Measurements from ENCODE around the gene C2orf42.

DNA sequence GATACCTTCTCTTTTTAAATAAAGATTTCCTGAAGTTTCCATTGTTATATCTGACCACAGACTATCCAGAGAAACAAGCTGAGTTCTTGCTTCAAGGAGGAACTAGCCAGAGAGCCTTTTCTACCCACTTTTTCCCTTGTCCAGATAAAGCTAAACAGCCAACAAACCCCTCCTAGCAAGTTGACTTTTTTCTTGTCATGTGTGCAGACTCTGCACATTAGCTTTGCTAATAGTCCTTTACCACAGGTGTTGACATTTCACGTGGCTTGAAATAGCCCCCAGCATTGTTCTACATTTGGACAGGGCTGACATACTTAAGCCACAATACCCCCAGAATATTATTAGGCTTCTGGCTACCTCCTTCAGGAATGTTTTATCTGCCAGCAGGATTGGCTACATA, 62.8 kb downstream of the C2orf42 start:
- TF ChIP-seq, protein P1, sequence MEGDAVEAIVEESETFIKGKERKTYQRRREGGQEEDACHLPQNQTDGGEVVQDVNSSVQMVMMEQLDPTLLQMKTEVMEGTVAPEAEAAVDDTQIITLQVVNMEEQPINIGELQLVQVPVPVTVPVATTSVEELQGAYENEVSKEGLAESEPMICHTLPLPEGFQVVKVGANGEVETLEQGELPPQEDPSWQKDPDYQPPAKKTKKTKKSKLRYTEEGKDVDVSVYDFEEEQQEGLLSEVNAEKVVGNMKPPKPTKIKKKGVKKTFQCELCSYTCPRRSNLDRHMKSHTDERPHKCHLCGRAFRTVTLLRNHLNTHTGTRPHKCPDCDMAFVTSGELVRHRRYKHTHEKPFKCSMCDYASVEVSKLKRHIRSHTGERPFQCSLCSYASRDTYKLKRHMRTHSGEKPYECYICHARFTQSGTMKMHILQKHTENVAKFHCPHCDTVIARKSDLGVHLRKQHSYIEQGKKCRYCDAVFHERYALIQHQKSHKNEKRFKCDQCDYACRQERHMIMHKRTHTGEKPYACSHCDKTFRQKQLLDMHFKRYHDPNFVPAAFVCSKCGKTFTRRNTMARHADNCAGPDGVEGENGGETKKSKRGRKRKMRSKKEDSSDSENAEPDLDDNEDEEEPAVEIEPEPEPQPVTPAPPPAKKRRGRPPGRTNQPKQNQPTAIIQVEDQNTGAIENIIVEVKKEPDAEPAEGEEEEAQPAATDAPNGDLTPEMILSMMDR (conservative IDR thresholded peaks at IDR 0.05), result no peak
- no peak for TF ChIP-seq ZFX (IDR thresholded peaks at IDR 0.05)

All from C4-2B (cell line).